Hepatocyte (in vitro differentiated cells): ENCODE results near the gene NEIL3.

Source experiments
- CTCF ChIP-seq: fragments of 200-600 bp; sonication (generic); IDR thresholded peaks from 2 replicates; pipeline ENCODE4 v1.5.1; 2016; ENCODE audit warnings: antibody characterized with exemption, mild to moderate bottlenecking; ENCODE audit not compliant: poor library complexity
- EZH2 ChIP-seq: fragments of 200-600 bp; sonication (generic); IDR thresholded peaks from 2 replicates; pipeline ENCODE4 v1.6.1; 2016; ENCODE audit warnings: antibody characterized with exemption, mild to moderate bottlenecking, borderline replicate concordance
- EZH2phosphoT487 ChIP-seq: fragments of 200-600 bp; sonication (generic); IDR thresholded peaks from one replicate; pipeline ENCODE4 v1.6.1; 2018; ENCODE audit warnings: antibody characterized with exemption, mild to moderate bottlenecking, low read depth, moderate library complexity; ENCODE audit not compliant: unreplicated experiment, severe bottlenecking

GRCh38 chr4:177283167-177283566 lies 26.5 kb upstream of the NEIL3 start:
- TF ChIP-seq CTCF (no peak), EZH2phosphoT487 (no peak), EZH2 (no peak)
